Liver (tissue), 3 donors: ENCODE measurements around the gene DNAI4.

Experiments
- ATF3 ChIP-seq: IDR thresholded peaks from 2 replicates; pipeline ENCODE4 v1.6.1; 2016; ENCODE audit warnings: antibody characterized with exemption
- CTCF ChIP-seq: fragments of 150-350 bp; IDR thresholded peaks from 2 replicates; pipeline ENCODE4 v1.5.1; 2017; ENCODE audit warnings: improper control_type of control experiment, low read depth, low read length; ENCODE audit not compliant: missing input control
- EGR1 ChIP-seq, 2 donors: IDR thresholded peaks; 2 replicates each; pipeline ENCODE4 v1.6.1; 2016 to 2018; ENCODE audit warnings: antibody characterized with exemption in 2 of 2, low read depth in 2 of 2
- FOXA1 ChIP-seq: IDR thresholded peaks from 2 replicates; pipeline ENCODE4 v1.6.1; 2016; ENCODE audit warnings: antibody characterized with exemption
- GABPA ChIP-seq, 2 donors: IDR thresholded peaks in 1 of 2; conservative IDR thresholded peaks in 1 of 2; 2 replicates each; pipeline ENCODE4 v1.6.1; 2016; ENCODE audit warnings: antibody characterized with exemption in 2 of 2, mild to moderate bottlenecking in 1 of 2, moderate library complexity in 1 of 2
- HNF4A ChIP-seq, 2 donors: conservative IDR thresholded peaks; 2 replicates each; pipeline ENCODE4 v1.6.1; 2016; ENCODE audit warnings: antibody characterized with exemption in 2 of 2, mild to moderate bottlenecking in 2 of 2
- NR2F2 ChIP-seq: IDR thresholded peaks from 2 replicates; pipeline ENCODE4 v1.6.1; 2016; ENCODE audit warnings: antibody characterized with exemption
- RAD21 ChIP-seq, 2 donors: IDR thresholded peaks; 2 replicates each; pipeline ENCODE4 v1.6.1; 2016; ENCODE audit warnings: antibody characterized with exemption in 2 of 2, mild to moderate bottlenecking in 2 of 2
- REST ChIP-seq: IDR thresholded peaks from 2 replicates; pipeline ENCODE4 v1.6.1; 2016; ENCODE audit warnings: antibody characterized with exemption, mild to moderate bottlenecking
- RXRA ChIP-seq, 2 donors: IDR thresholded peaks; 2 replicates each; pipeline ENCODE4 v1.6.1; 2017 to 2018; ENCODE audit warnings: antibody characterized with exemption in 2 of 2, mild to moderate bottlenecking in 1 of 2
- SP1 ChIP-seq: IDR thresholded peaks from 2 replicates; pipeline ENCODE4 v1.6.1; 2018; ENCODE audit warnings: antibody characterized with exemption, mild to moderate bottlenecking
- TAF1 ChIP-seq: conservative IDR thresholded peaks from 2 replicates; pipeline ENCODE4 v1.6.1; 2016; ENCODE audit warnings: antibody characterized with exemption, mild to moderate bottlenecking
- YY1 ChIP-seq: IDR thresholded peaks from 2 replicates; pipeline ENCODE4 v1.6.1; 2016; ENCODE audit warnings: antibody characterized with exemption, mild to moderate bottlenecking
- TF ChIP-seq, protein P1 (sequence below): IDR thresholded peaks from 2 replicates; pipeline ENCODE4 v1.6.1; 2016; ENCODE audit warnings: antibody characterized with exemption
- donor health status: healthy.
- donor health status: healthy.

DNA sequence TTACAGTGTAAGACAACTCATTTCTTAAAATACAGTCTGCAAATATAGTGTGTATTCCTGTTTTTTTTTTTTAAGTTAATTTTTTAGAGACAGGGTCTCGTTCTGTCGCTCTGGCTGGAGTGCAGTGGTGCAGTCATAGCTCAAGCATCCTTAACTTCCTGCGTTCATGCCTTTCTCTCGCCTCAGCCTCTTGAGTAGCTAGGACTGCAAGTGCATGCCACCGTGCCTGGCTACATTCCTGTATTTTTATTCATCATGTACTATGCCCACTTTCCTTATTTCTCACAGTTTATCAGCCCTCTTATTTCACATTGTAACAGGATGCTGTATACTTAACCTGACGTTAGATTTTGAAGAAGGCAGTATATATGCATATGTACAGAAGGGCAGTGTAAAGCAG is 26.9 kb upstream of the DNAI4 start:
- TF ChIP-seq REST: no peak
- TF ChIP-seq TAF1: no peak
- no peak for TF ChIP-seq RAD21 (IDR thresholded peaks at IDR 0.05)
- no peak for TF ChIP-seq CTCF
- no peak for TF ChIP-seq EGR1 (IDR thresholded peaks at IDR 0.05; ENCODE audit: low read depth in 2 of 2)
- no peak for TF ChIP-seq RXRA (IDR thresholded peaks at IDR 0.05)
- TF ChIP-seq GABPA (IDR thresholded peaks at IDR 0.05 in 1 of 2, conservative IDR thresholded peaks at IDR 0.05 in 1 of 2): no peak
- TF ChIP-seq, protein P1, sequence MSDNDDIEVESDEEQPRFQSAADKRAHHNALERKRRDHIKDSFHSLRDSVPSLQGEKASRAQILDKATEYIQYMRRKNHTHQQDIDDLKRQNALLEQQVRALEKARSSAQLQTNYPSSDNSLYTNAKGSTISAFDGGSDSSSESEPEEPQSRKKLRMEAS: no peak
- TF ChIP-seq ATF3: no peak
- TF ChIP-seq SP1: no peak
- no peak for TF ChIP-seq HNF4A (conservative IDR thresholded peaks at IDR 0.05)
- TF ChIP-seq YY1: no peak
- no peak for TF ChIP-seq NR2F2
- no peak for TF ChIP-seq FOXA1
